GM20431 (cell line): ENCODE results near the gene OXLD1.

Source experiments
- in situ Hi-C: fragments of 300-500 bp; cut with MseI, MboI; formaldehyde crosslinking; loops from one replicate; pipeline ENCODE4 v1.15.0; 2020; ENCODE audit warnings: low sequenced_read_pairs; ENCODE audit not compliant: unreplicated experiment

Gene OXLD1

DNA sequence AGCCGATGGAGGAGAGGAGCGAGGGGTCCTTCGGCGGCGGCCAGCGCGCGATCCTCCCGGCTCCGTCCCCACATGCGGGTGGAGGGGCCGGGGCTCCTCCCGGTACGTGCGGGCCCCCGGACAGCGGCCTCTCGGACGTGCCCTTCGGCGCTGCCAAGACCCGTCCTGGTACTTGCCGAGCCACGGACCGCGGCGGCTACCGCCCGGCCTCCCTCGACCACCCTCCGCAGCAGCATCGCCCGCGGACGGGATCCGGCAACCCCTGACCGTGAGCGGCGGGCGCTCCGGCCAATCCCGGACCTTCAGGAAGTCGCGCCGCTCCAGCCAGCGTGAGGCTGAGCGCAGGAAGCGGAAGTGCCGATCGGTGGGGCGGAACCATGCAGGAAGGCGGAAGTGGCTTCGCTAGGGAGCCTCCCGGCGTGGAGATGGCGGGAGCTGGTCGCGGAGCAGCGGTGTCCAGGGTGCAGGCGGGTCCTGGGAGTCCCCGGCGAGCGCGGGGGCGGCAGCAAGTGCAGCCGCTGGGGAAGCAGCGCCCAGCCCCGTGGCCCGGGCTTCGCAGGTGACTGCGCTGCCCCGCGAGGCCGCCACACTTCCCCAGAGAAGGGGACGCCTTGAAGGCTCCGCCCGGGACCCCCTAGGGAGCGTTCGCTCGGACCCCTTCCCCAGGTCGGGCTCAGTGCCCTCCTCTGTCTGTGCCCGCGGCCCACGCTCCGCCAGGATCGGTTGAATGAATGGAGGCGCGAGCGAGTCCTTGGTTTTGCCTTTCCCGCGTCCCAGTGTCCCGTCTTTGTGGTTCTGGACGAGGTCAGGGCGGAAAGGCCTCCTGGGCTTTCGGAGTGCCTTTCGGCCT, at the start of gene OXLD1, which contains the start of gene CCDC137:
TSS of gene OXLD1 (minus strand) at position 264 of the 850 bp plus-strand sequence. CDS start at position 236, 28 bp downstream.
TSS of gene CCDC137 (plus strand) at position 396 of the 850 bp plus-strand sequence. CDS start at position 426, 30 bp downstream.
- in situ Hi-C loops: no loop called here

GRCh38 chr17:81715107-81715871, 48.9 kb upstream of the OXLD1 start:
- in situ Hi-C loops: no loop called here

DNA sequence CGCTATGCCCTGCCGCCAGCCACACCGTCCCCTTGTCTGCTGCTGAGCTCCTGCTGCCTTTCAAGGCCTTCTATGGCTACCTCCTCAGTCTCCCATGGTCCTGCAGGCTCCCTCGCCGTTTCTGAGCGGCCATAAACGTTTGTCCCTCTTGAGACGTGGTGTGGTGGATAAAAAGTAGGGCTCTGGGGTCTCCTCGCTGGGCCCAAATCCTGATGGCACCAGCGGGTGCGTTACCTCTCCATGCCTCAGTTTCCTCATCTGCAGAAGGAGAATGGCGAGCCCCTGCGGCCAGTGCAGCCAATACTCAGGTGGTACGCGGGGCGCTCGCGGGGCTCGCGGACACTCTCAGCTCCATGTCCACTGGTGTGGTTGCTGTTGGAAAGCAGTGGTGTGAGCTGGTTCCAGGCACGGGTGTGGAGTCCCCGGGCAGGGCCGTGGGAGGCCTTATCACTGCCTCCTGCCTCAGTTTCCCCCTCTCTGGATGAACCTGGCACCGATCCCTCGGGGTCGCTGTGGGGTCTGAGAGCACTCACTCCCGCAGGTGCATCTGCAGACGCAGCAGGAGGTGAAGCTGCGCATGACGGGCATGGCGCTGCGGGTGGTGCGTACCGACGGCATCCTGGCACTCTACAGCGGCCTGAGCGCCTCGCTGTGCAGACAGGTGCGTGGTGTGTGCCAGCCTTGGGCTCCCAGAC, 48.2 kb upstream of the OXLD1 start:
- in situ Hi-C loops: no loop called here

DNA sequence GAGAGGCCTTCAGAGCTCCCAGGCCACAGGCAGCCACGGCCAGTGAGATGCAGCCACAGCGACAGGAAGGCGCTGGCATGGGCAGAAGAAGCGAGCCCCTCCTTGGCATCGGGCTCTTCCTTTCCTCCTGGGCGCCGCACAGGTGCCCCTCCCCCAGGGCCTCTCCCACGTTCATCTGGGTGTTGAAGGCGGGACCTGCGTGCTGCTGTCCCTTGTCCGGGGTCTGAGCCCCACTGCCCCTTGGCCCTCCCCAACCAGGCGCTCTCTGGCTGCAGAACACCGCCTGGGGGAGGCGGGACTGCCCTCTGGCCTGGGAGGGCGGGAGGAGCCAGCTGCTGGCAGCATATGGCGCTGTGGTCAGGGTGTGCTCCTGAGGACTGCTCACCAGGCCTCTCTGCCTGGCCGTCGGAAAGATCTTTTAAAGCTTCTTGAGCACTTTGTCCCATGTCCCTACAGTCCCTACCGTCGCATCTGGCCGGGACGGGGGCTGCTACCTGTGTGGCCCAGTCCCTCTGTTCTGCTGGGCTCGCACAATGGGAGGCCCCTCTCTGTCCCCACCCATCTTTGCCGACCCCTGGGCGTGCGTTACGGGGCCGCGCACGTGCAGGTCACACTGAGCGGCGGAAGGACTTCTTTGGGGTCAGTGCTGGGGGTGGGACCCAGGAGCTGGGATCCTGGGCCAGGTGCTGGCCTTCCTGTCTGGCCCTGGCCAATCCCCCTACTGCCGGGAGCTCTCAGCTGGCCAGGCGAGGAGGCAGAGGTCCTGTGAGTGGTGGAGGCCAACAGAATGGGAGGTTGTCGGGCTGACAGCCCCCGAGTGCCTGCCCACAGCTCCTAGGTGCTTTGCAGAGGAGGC, 47.4 kb upstream of the OXLD1 start:
- in situ Hi-C loops: no loop called here

- in situ Hi-C loops: no loop called here
Observed at GRCh38 chr17:81713004-81713555, 46.7 kb upstream of the OXLD1 start.

DNA sequence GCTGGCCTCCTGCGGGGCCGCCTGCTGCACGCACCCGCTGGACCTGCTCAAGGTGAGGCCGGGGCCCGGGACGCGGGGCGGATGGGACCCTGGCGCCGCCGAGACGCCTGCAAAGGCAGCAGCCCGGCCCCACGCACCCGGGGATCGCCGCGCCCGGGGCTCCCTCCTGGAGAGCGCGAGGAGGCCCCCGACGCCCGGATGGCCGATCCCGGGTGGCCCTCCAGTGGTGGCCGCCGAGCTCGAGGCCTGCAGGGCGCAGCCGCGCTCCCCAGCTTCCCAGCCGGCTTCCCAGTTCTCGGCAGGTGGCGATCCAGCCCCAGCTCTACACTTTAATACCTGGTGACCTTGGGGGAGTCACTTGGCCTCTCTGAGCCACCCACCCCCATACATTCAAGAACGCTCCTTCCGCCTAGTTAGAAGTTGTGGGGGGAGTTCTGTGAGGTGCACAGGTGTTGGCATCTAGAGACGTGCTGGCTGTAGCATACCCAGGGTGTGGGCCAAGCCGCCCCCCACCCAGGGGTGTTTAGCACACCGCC, 46.1 kb upstream of the OXLD1 start:
- in situ Hi-C loops: no loop called here

DNA sequence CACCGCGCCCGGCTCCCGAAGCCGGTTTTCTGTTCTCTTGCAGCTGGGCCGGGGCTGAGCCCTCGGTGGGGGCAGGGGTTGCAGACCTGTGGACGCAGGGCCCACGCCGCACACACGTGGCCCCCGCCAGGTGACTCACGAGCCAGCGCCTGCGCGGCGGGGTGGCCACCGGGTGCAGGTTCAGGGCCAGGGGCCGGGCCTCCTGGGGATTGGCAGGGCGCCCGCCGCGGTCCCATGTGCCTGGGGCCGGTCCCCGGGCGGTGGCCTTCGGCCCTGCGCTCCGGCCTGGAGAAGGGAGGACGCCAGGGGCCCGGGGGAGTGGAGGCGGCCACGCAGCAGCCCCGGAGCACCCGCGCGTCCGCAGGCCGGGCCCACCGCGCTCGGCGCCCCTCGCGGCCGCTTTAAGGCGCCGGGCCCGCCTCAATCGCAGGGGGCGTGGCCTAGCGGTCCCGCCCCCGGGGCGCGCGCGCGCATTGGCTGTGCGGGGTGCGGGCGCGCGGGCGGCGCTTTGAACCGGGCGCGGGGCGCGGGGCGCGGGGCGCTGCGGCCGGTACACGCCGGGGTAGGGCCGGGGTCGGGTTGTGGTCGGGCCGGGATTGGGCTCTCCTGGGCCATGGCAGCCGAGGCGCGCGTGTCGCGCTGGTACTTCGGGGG, 45.5 kb upstream of the OXLD1 start, which contains the start of gene SLC25A10:
TSS of gene SLC25A10 (plus strand) at position 471 of the 654 bp plus-strand sequence. CDS start at position 614, 143 bp downstream.
- in situ Hi-C loops: no loop called here

- in situ Hi-C loops: no loop called here
Observed at GRCh38 chr17:81710514-81711308, 44.3 kb upstream of the OXLD1 start.

GRCh38 chr17:81708739-81709185, 42.4 kb upstream of the OXLD1 start:
- in situ Hi-C loops: no loop called here

GRCh38 chr17:81707725-81708646, 41.6 kb upstream of the OXLD1 start:
- in situ Hi-C loops: no loop called here

- in situ Hi-C loops: no loop called here
Observed at GRCh38 chr17:81706757-81707624, 40.6 kb upstream of the OXLD1 start.

- in situ Hi-C loops: no loop called here
Observed at GRCh38 chr17:81706232-81706611, 39.8 kb upstream of the OXLD1 start.

DNA sequence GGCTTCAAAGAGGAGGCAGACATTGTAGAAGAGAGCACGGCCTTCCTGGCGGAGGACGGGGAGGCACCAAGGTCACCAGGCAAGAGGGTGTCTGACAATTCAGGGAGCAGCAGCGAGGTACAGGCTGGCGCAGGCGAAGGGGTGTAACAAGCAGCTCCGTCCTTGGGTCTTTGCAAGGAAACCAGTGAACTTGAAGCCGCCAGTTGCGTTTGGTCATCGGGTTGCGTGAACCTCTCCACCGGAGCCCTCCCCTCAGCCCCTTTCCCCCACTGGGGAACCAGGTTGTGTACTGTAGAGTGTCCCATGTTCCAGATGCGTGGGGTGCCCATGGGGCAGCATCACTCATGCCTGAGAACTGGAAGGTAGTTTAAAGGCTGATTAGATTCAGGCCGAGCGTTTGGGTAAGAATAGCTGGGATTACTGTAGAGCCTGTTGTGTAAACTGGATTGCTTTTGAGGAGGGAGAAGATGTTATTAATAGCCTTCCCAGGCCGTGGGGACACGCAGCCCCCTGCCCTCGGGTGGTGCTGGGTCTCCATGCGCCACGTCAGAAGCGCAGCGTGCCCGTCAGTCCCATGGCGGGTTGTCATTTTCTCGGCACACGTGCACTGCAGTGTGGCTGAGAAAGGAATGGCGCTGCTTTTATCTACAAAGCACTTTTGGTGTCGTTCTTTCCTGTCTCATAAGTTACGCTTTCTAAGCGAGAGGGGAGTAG, 39.3 kb upstream of the OXLD1 start:
- in situ Hi-C loops: no loop called here

- in situ Hi-C loops: no loop called here
Observed at GRCh38 chr17:81703747-81704654, 37.6 kb upstream of the OXLD1 start.
